Measurements from ENCODE around the gene RBP7.

The RBP7 gene

GRCh38 chr1:10031461-10031860, 34.4 kb downstream of the RBP7 start:
- H4K20me1 ChIP-seq (ENCODE audit: insufficient read depth, low read length): no peaks in the 10 kb centered on the region
- no peaks in the 10 kb centered on the region for H3K36me3 ChIP-seq (replicated peaks; ENCODE audit: low read depth, low read length)
- no peak overlapping the region for H3K9ac ChIP-seq (ENCODE audit: low read length)
- H3K9me3 ChIP-seq (ENCODE audit: insufficient read depth, low read length): no peaks in the 10 kb centered on the region
- no peaks in the 10 kb centered on the region for H3K27me3 ChIP-seq (ENCODE audit: low read depth, low read length)
- TF ChIP-seq CTCF (IDR thresholded peaks at IDR 0.05; ENCODE audit: low read depth, low read length) (no peak), EZH2phosphoT487 (IDR thresholded peaks at IDR 0.05; ENCODE audit: low read depth) (no peak)
- peaks cover 17% of the 10 kb centered on the region for H3K4me1 ChIP-seq (ENCODE audit: low read length)
- H3K4me3 ChIP-seq (ENCODE audit: low read length): no peak overlapping the region
- H3K27ac ChIP-seq (ENCODE audit: low read length): no peak overlapping the region
- H3K4me2 ChIP-seq (ENCODE audit: low read length): no peak overlapping the region
- peaks cover 27% of the 10 kb centered on the region for H3K79me2 ChIP-seq (ENCODE audit: low read length)
- H2AFZ ChIP-seq (ENCODE audit: low read depth, low read length): no peak overlapping the region

- Histone ChIP-seq H3K36me3 (replicated peaks; ENCODE audit: low read depth, low read length) (no peaks in the 10 kb centered on the region), H3K4me3 (ENCODE audit: low read length) (peak within 1 kb of the TSS; percentile 97), H3K27me3 (ENCODE audit: low read depth, low read length) (no peaks in the 10 kb centered on the region), H3K4me1 (ENCODE audit: low read length) (peaks cover 14% of the 10 kb centered on the region), H3K27ac (ENCODE audit: low read length) (peak within 1 kb of the TSS; percentile 65), H3K4me2 (ENCODE audit: low read length) (peak within 1 kb of the TSS; percentile 90), H3K79me2 (ENCODE audit: low read length) (peaks cover 29% of the 10 kb centered on the region), H4K20me1 (ENCODE audit: insufficient read depth, low read length) (no peaks in the 10 kb centered on the region), H3K9ac (ENCODE audit: low read length) (peak within 1 kb of the TSS; percentile 82), H2AFZ (ENCODE audit: low read depth, low read length) (peak within 1 kb of the TSS; percentile 98), H3K9me3 (ENCODE audit: insufficient read depth, low read length) (no peaks in the 10 kb centered on the region)
- TF ChIP-seq CTCF (IDR thresholded peaks at IDR 0.05; ENCODE audit: low read depth, low read length) (peak; percentile 67), EZH2phosphoT487 (IDR thresholded peaks at IDR 0.05; ENCODE audit: low read depth) (no peak)
These were observed 35.7 kb downstream of the RBP7 start, which contains the start of gene UBE4B for GRCh38 chr1:10032590-10033358. UBE4B (plus strand) TSS chr1:10032958; CDS start chr1:10033671, 713 bp downstream.

GRCh38 chr1:10033359-10033845, 36.4 kb downstream of the RBP7 start:
- peak overlapping the region; percentile 43; the same call in 1 of the 2 replicates for H2AFZ ChIP-seq (ENCODE audit: low read depth, low read length)
- H3K36me3 ChIP-seq (replicated peaks; ENCODE audit: low read depth, low read length): no peaks in the 10 kb centered on the region
- H3K27ac ChIP-seq (ENCODE audit: low read length): peak overlapping the region; percentile 65
- H3K4me1 ChIP-seq (ENCODE audit: low read length): peaks cover 14% of the 10 kb centered on the region
- H3K27me3 ChIP-seq (ENCODE audit: low read depth, low read length): no peaks in the 10 kb centered on the region
- H3K4me2 ChIP-seq (ENCODE audit: low read length): peak overlapping the region; percentile 90
- no peak for TF ChIP-seq EZH2phosphoT487 (IDR thresholded peaks at IDR 0.05; ENCODE audit: low read depth)
- no peak for TF ChIP-seq CTCF (IDR thresholded peaks at IDR 0.05; ENCODE audit: low read depth, low read length)
- peaks cover 29% of the 10 kb centered on the region for H3K79me2 ChIP-seq (ENCODE audit: low read length)
- H3K9ac ChIP-seq (ENCODE audit: low read length): peak overlapping the region; percentile 82
- no peaks in the 10 kb centered on the region for H4K20me1 ChIP-seq (ENCODE audit: insufficient read depth, low read length)
- H3K9me3 ChIP-seq (ENCODE audit: insufficient read depth, low read length): no peaks in the 10 kb centered on the region
- peak overlapping the region; percentile 97 for H3K4me3 ChIP-seq (ENCODE audit: low read length)

GRCh38 chr1:10042746-10043145, 45.7 kb downstream of the RBP7 start:
- Histone ChIP-seq H3K27ac (ENCODE audit: low read length) (no peak overlapping the region), H3K9me3 (ENCODE audit: insufficient read depth, low read length) (no peaks in the 10 kb centered on the region), H3K4me1 (ENCODE audit: low read length) (no peaks in the 10 kb centered on the region), H3K4me2 (ENCODE audit: low read length) (no peak overlapping the region), H3K4me3 (ENCODE audit: low read length) (no peak overlapping the region), H3K79me2 (ENCODE audit: low read length) (peaks cover 17% of the 10 kb centered on the region), H3K27me3 (ENCODE audit: low read depth, low read length) (no peaks in the 10 kb centered on the region), H3K9ac (ENCODE audit: low read length) (no peak overlapping the region), H2AFZ (ENCODE audit: low read depth, low read length) (no peak overlapping the region), H3K36me3 (replicated peaks; ENCODE audit: low read depth, low read length) (no peaks in the 10 kb centered on the region), H4K20me1 (ENCODE audit: insufficient read depth, low read length) (no peaks in the 10 kb centered on the region; the same call in 1 of the 2 replicates)
- TF ChIP-seq CTCF (IDR thresholded peaks at IDR 0.05; ENCODE audit: low read depth, low read length) (no peak), EZH2phosphoT487 (IDR thresholded peaks at IDR 0.05; ENCODE audit: low read depth) (no peak)
